MM.1S (cell line): ENCODE data around the gene PARD3.

Experiments
- CTCF ChIP-seq: fragments of 300-600 bp; sonication (generic); IDR thresholded peaks from 2 replicates; pipeline ENCODE4 v1.5.1; 2016; ENCODE audit warnings: antibody characterized with exemption, low read length, mixed read lengths
- EZH2 ChIP-seq: fragments of 300-600 bp; sonication (generic); optimal IDR thresholded peaks from 2 replicates; pipeline ENCODE3; 2017; ENCODE audit warnings: low read depth, mild to moderate bottlenecking, antibody characterized with exemption, low read length, mixed read lengths
- EZH2phosphoT487 ChIP-seq: fragments of 300-600 bp; sonication (generic); IDR thresholded peaks from 2 replicates; pipeline ENCODE4 v1.6.1; 2018; ENCODE audit warnings: antibody characterized with exemption, low read length

- TF ChIP-seq CTCF (no peak), EZH2 (no peak), EZH2phosphoT487 (no peak)
Observed at GRCh38 chr10:34373211-34373610, 441.9 kb downstream of the PARD3 start.
